Ammon's horn (tissue), 1 donor: Measurements from ENCODE around the gene ZNF143.
"Not testable (repeated sequence)": the region's sequence is repeated elsewhere in the genome, so short reads cannot be mapped to it uniquely, and the experiment has no call there.

ENCODE experiments used
- DNase-seq: peaks from one replicate; pipeline ENCODE4 v3.0.0-alpha.2; 2016; ENCODE audit warnings: low spot score

The ZNF143 gene

DNA sequence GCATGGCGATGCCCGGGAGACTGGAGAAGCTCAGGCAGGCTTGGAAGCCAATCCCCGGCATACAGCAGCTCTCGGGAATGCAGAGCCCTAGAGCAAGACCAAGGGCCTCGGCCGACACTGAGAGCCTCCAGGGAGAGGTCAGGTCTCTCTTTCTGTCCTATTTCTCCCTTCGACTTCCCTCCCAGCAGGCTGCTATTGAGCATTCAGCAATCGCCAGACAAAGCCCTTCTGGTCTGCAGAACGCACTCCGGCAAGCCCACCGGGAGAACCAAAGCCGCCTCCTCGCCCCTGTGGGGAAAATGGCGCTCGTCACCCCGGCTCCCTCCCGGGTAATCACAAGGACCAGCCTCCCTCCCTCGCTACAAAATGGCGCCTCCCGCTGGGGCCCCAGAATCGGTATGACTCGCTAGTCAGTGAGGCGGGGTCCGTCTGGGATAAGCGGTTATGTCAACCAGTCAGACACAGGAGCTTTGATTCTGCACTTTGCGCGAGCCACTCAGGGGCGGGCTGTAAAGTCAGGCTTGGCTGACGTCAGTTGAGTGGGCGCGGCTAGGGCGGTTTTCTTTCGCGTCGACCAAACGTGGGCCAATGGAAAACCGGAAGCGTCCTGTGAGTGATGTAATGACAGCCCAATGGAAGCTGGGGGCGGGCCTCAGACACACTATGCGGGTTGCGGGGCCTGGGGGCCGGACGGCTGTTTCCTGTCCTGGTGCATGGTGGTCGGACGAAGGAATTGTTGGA lies at the start of gene ZNF143:
TSS of gene ZNF143 (plus strand) at position 691 of the 741 bp plus-strand sequence. CDS start 10,297 bp downstream, outside the sequence.
- DNase-seq = peak; percentile 100

GRCh38 chr11:9428706-9429105 lies 32.1 kb upstream of the ZNF143 start:
- no peak for DNase-seq

DNA sequence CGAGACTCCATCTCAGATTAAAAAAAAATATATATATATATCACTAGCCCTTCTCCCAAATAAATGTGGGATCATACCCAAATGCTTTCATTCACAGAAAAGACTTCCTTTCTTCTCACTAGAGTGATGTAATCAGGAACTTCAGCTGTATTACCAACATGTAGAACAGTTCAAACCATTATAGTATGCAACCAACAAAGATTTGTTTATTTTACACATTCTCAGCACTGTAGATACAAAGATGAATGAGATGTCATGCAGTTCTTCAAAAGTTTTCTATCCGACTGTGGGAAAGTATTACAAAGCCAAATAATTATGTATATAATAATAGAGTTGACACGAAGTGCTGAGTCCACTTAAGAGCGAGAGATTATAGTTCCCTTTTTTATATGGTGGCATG lies 22.2 kb upstream of the ZNF143 start:
- DNase-seq = no peak

GRCh38 chr11:9446230-9446629 lies 14.6 kb upstream of the ZNF143 start:
- no peak for DNase-seq

DNA sequence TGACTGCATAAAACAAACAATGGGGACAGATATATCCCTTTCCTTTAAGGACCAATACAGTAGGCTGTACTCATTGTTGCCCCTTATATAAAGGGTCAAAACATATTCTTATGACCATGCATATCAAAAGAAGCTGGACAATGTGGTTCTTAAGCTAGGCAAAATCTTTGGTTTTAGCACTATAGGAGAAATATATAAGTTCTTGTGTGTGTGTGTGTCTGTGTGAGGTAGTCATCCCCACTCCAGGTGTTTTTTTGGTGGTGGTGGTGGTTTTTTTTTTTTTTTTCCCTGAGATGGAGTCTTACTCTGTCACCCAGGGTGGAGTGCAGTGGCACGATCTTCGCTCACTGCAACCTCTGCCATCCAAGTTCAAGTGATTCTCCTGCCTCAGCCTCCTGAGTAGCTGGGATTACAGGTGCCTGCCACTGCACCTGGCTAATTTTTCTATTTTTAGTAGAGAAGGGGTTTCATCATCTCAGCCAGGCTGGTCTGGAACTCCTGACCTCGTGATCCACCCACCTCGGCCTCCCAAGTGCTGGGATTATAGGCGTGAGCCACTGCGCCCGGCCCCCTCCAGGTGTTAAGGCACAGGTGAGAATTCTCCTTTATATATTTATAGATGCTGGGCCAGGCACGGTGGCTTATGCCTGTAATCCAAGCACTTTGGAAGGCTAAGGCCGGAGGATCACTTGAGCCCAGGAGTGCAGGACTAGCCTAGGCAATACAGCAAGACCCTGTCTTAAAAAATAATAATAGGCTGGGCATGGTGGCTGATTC lies 12.0 kb upstream of the ZNF143 start:
- no peak for DNase-seq

DNA sequence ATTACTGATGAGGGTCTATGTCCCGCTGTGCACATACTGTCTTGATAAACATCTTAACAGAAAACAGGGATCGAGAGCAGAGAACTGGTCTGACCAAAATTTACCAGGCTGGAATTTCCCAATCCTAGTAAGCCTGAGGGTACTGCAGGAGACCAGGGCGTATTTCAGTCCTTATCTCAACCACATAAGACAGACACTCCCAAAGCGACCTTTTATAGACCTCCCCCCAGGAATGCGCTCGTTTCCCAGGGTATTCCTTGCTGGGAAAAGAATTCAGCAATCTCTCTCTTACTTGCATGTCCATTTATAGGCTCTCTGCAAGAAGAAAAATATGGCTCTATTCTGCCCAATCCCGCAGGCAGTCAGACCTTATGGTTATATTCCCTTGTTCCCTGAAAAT lies 8.8 kb upstream of the ZNF143 start:
- DNase-seq = not testable (repeated sequence)

GRCh38 chr11:9455722-9456121 lies 5.1 kb upstream of the ZNF143 start:
- no peak for DNase-seq

GRCh38 chr11:9459667-9460321 lies 1.0 kb upstream of the ZNF143 start:
- DNase-seq = peak; percentile 34

GRCh38 chr11:9461063-9461759 lies 399 bp downstream of the ZNF143 start:
- peak; percentile 92 for DNase-seq

- no peak for DNase-seq
These were observed 935 bp downstream of the ZNF143 start for GRCh38 chr11:9461760-9462134.

DNA sequence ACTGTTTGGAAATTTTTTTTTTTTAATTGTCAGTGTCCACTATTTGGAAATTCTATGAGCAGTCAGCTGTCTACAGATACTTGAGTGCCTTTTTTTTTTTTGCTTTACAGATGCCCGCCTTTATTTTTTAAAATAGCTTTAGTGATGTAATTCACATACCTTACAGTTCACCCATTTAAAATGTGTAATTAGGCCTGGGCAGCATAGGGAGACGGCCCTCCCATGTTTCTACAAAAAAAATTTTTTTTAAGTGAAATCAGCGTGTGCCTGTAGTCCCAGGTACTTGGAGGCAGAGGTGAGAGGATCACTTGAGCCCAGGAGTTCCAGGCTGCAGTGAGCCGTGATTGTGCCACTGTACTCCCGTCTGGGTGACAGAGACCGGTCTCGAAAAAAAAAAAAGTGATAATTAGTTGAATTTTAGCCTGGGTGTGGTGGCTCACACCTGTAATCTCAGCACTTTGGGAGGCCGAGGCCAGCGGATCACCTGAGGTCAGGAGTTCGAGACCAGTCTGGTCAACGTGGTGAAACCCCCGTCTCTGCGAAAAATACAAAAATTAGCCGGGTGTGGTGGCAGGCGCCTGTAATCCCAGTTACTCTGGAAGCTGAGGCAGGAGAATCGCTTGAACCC lies 1.5 kb downstream of the ZNF143 start:
- no peak for DNase-seq

DNA sequence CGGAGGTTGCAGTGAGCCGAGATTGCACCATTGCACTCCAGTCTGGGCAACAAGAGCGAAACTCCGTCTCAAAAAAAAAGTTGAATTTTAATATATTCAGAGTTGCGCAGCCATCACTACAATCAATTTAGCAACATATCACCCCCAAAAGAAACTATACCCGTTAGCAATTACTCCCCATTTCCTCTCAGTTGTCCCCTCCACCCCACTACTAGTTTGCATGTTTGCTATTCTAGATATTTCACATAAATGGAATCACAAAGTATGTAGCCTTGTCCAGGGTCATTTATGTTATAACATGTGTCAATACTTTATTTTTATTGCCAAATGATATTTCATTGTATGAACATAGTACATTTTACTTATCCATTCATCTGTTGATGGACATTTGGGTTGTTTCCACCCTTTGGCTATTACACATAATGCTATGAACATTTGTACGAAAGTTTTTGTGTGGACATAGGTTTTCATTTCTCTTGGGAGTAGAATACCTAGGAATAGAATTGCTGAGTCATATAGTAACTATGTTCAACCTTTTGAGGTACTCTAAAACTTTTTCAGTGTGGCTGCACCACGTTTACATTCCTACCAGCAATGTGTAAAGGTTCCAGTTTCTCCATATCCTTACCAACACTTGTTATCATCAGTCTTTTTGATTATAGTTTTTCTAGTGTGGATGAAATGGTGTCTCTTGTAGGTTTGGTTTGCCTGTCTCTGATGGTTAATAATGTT lies 2.2 kb downstream of the ZNF143 start:
- DNase-seq = no peak

- DNase-seq = no peak
These were observed 10.0 kb downstream of the ZNF143 start for GRCh38 chr11:9470765-9471164.

GRCh38 chr11:9473408-9473807 lies 12.6 kb downstream of the ZNF143 start:
- DNase-seq = no peak

DNA sequence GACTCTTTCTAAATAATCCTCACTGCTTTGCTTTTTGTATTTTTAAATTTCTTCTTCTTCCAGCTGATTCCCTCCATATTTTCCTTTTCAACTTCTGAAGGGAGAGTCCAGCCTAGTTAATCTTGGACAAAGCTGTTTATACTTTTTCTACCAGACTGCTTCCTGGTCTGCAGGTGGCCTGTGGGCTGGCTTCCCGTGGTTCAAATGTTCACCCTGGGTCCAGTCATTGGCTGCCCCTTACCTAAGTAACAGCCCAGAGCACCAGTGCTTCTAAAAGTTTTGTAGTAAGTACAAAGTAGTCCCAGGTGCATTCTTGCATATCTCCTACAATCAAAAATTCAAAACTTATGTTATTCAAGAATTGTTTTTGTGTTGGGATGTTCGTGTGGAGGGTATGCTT lies 19.1 kb downstream of the ZNF143 start:
- no peak for DNase-seq

- DNase-seq = no peak
These were observed 28.4 kb downstream of the ZNF143 start for GRCh38 chr11:9489080-9489765.

DNA sequence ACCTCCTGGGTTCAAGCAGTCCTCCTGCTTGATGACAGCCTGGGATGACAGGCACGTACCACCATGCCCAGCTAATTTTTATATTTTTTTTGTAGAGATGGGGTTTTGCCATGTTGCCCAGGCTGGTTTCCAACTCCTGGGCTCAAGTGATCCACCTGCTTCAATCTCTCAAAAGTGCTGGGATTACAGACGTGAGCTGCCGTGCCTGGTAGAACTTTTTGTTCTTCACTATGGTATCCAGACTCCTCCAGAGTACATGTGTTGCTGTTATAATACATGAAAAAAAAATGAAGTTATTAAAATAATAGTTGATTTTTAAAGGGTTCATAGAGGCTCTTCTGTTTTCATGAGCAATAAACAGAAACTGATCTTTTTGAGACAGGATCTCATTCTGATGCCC lies 29.6 kb downstream of the ZNF143 start:
- no peak for DNase-seq

DNA sequence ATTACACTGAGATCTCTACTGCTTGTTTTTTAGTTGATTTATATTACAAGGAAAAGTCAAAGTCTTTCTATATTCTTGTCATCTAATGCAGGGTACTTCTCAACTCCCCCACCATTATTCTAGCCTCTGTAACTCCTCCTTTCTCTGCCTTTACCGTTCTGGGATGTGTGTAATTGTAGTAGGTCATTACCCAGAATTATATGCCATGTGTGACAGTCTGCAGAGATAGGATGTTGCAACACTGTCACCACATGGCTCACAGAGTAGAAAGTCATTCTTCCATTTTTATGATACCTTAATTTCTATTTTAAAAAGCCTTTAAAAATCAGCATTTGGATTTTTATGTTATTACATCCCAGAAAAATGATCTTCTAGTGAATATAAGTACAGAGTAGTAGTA lies 32.7 kb downstream of the ZNF143 start:
- DNase-seq = no peak

DNA sequence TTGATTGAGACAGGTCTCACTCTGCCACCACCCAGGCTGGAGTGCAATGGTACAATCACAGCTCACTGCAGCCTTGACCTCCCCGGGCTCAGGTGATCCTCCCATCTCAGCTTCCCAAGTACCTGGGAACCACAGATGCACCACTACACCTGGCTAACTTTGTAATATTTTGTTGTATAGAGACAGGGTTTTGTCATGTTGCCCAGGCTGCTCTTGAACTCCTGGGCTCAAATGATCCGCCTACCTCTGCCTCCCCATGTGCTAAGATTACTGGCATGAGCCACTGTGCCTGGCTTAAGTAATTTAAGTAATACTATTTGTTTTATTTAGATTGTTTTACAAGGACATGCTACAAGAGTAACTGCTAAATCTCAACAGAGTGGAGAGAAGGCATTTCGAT lies 33.5 kb downstream of the ZNF143 start:
- no peak for DNase-seq

GRCh38 chr11:9495803-9496514 lies 35.1 kb downstream of the ZNF143 start:
- DNase-seq = no peak
